Measurements from ENCODE around the gene NFIA.
"Not testable (repeated sequence)": the region's sequence is repeated elsewhere in the genome, so short reads cannot be mapped to it uniquely, and the experiment has no call there.

Gene NFIA

GRCh38 chr1:61452176-61453035 is 370.0 kb downstream of the NFIA start:
- H3K4me1 Mint-ChIP-seq, result peaks cover 12% of the 10 kb centered on the region
- no peak for ATAC-seq
- H3K9me3 Mint-ChIP-seq, result no peaks in the 10 kb centered on the region
- H3K27me3 Mint-ChIP-seq, result peaks cover 11% of the 10 kb centered on the region
- no peak overlapping the region for H3K4me3 Mint-ChIP-seq
- H3K27ac Mint-ChIP-seq, result no peak overlapping the region
- H3K36me3 Mint-ChIP-seq, result no peaks in the 10 kb centered on the region

DNA sequence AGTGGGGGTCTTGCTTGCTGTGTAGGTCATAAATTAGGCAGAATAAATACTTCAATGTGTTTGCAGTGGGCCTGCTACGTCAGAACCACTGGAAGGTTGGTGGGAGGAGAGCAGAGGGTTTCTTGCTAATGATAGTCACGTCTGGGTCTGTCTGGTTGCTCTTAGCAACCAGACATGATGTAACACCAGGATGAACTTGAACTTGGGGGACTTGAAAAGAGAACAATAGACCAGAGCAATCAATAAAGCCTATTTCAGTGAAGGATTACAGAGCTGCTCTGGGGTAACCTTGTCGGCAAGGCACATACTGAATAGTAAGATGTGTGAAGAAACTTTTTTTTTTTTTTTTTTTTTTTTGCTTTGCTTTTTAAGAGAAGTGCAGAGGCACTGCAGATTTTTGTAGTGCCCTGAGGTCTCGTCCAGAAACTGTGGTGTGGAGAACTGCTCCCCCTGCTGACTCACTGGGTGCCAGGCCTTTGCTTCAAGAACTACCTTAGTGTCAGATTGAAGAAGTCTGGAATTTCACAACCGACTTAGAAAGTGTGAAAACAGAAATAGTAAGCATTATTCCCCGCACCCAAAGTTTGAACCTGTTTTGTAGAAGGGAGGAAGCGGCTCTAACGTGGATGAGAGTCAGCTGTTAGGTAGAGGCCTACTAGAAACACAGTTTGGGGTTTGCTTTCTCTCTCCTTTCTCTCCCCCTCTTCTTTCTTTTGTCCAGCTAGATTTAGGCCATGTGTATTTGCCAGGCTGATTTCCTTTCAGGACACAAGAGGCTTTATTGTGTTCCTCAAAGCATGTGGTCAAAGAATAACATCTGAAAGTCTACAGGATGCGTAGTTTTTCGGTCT is 371.0 kb downstream of the NFIA start:
- H3K4me1 Mint-ChIP-seq, result peaks cover 12% of the 10 kb centered on the region
- H3K27me3 Mint-ChIP-seq, result peaks cover 9% of the 10 kb centered on the region
- H3K9me3 Mint-ChIP-seq, result no peaks in the 10 kb centered on the region
- H3K27ac Mint-ChIP-seq, result no peak overlapping the region
- H3K4me3 Mint-ChIP-seq, result no peak overlapping the region
- ATAC-seq, result peak; percentile 87
- no peaks in the 10 kb centered on the region for H3K36me3 Mint-ChIP-seq

DNA sequence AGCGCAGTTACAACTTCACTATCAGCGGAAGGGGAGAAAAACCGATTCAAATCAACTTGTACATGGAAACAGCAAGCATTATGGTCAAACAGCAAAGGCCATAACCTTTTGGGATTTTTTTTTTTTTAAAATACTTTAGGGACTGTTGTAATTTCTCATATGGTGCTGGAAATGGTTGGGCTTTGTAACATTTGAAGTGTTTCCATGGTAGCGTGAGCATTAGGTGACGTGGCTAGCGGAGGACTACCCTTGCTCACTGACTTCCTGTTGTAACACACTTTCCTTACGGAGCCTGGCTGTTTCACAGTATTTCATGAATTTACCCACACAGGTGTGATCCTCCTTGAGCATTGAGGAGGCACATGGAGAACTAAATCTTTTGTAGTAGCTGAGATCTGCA is 373.0 kb downstream of the NFIA start:
- peaks cover 12% of the 10 kb centered on the region for H3K4me1 Mint-ChIP-seq
- H3K9me3 Mint-ChIP-seq, result no peaks in the 10 kb centered on the region
- no peak overlapping the region for H3K4me3 Mint-ChIP-seq
- H3K36me3 Mint-ChIP-seq, result no peaks in the 10 kb centered on the region
- H3K27me3 Mint-ChIP-seq, result no peaks in the 10 kb centered on the region
- H3K27ac Mint-ChIP-seq, result no peak overlapping the region
- ATAC-seq, result no peak

- no peak overlapping the region for H3K27ac Mint-ChIP-seq
- ATAC-seq, result no peak
Observed at GRCh38 chr1:61457526-61458040, 375.2 kb downstream of the NFIA start.

DNA sequence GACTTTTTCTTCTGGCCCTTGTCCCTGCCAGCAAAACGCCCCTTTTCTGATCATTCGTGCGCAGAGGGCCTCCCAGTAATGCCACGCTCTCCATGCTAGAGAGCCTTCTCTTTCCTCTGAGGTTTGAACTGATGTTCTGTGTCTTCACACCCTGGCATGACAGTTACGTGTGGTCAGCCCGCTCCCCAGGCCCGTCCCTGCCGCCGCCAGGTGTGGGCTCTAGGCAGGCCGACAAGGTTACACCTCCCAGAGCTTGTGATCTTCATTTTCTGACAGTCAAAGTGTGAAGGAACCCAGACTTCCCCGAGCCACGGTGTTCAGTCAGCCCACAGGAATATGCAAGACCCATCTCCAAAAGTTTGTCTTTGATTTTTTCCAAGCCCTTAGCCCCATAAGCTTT is 377.0 kb downstream of the NFIA start:
- H3K36me3 Mint-ChIP-seq, result no peaks in the 10 kb centered on the region
- no peak overlapping the region for H3K27ac Mint-ChIP-seq
- H3K27me3 Mint-ChIP-seq, result no peaks in the 10 kb centered on the region
- H3K4me1 Mint-ChIP-seq, result peaks cover 5% of the 10 kb centered on the region
- no peak for ATAC-seq
- no peaks in the 10 kb centered on the region for H3K9me3 Mint-ChIP-seq
- H3K4me3 Mint-ChIP-seq, result no peak overlapping the region

More at GRCh38 chr1:61457526-61458040, 375.2 kb downstream of the NFIA start:
- peaks cover 12% of the 10 kb centered on the region for H3K4me1 Mint-ChIP-seq
- no peaks in the 10 kb centered on the region for H3K27me3 Mint-ChIP-seq
- no peaks in the 10 kb centered on the region for H3K9me3 Mint-ChIP-seq
- no peaks in the 10 kb centered on the region for H3K36me3 Mint-ChIP-seq
- no peak overlapping the region for H3K4me3 Mint-ChIP-seq

GRCh38 chr1:61460191-61460590 is 377.8 kb downstream of the NFIA start:
- H3K9me3 Mint-ChIP-seq, result no peaks in the 10 kb centered on the region

DNA sequence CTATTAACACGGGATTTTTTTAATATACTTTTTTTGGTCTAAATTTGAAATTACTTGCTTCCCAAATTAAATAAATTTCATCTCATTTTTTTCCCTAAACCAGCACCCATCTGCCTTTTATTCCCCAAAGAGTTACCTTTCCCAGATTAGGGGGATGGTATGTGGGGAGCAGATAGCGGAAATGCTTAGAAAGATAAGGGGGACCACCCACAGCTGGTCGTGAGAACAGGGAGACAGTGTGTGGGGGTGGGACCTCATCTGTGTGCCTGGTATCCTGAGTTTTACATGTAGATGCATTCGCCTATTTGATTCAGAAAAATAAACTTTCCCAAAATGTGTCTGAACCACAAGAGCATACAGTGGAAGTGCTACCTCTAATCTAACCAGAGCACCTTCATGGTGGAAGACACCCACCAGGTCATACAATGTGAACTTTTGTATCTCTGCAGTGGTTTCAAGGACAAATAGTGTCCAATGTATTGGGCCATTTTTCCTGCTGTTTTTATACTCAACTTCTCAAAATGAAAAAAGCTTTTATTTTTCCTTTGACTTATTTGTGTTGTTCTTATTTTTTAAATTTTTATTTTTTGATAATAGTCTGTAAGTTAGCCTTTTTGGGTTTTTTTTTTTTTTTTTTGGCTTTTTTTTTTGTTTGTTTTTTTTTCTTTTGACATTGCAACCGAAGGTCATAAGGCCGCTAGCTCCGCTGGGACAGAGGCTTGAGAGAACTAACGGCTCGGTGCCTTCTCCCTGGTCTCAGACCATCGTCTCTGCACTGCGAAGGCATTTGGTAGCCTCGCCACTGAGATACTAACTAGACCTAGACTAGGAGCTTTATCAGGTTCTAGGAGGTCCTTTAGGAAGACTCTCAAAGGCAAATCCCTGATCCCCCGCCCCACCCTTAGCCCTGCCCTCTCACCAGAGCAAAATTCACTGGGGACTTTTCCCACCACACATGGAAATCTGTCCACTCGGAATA is 379.3 kb downstream of the NFIA start:
- H3K36me3 Mint-ChIP-seq, result no peaks in the 10 kb centered on the region
- no peaks in the 10 kb centered on the region for H3K9me3 Mint-ChIP-seq
- ATAC-seq, result no peak
- H3K27ac Mint-ChIP-seq, result no peak overlapping the region
- H3K4me3 Mint-ChIP-seq, result no peak overlapping the region
- H3K4me1 Mint-ChIP-seq, result peaks cover 5% of the 10 kb centered on the region
- no peaks in the 10 kb centered on the region for H3K27me3 Mint-ChIP-seq

More at GRCh38 chr1:61460191-61460590, 377.8 kb downstream of the NFIA start:
- Mint-ChIP-seq H3K27ac (no peak overlapping the region), H3K4me3 (no peak overlapping the region), H3K36me3 (no peaks in the 10 kb centered on the region), H3K27me3 (no peaks in the 10 kb centered on the region), H3K4me1 (peaks cover 5% of the 10 kb centered on the region)
- no peak for ATAC-seq

DNA sequence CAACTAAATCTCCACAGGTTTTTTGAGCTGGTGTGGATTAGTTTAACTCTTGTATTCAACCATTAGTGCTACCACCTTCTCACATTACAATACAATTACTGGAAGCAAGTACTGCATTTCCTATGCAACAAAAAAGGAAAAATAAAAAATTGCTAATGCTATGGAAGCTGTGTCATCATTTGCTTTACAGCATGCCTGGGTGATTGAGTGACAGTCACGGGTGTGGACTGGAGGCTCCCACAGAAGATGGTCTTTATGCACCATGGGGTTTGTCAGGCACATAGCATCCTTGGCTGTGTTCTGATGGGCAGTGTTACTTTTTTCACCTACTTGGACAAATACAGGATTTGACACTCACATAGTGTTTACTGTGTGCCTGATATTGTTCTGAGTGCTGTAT is 380.3 kb downstream of the NFIA start:
- no peak for ATAC-seq
- Mint-ChIP-seq H3K9me3 (no peaks in the 10 kb centered on the region), H3K27me3 (no peaks in the 10 kb centered on the region), H3K4me3 (no peak overlapping the region), H3K27ac (no peak overlapping the region), H3K4me1 (peaks cover 5% of the 10 kb centered on the region), H3K36me3 (no peaks in the 10 kb centered on the region)

DNA sequence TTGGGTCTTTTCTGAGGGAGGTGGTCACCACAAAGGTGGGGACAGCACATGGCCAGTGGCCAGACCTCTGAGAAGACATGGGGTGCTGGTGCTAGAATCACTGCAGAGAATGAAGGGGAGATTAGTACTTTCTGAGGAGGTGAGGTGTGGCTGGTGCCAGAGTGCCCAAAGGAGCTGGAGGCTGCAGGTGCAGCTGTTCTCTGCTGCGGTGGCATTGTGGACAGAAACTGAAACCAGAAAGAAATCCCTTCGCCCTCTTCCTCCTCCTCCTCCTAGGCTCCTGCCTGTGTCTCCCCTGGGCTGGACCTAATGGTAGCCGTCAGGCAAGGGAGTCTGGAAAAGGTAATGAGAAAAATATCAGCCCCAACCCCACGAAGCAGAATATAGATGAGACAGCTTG is 380.9 kb downstream of the NFIA start:
- no peaks in the 10 kb centered on the region for H3K27me3 Mint-ChIP-seq
- no peak overlapping the region for H3K4me3 Mint-ChIP-seq
- no peaks in the 10 kb centered on the region for H3K9me3 Mint-ChIP-seq
- H3K27ac Mint-ChIP-seq, result no peak overlapping the region
- no peaks in the 10 kb centered on the region for H3K36me3 Mint-ChIP-seq
- peaks cover 5% of the 10 kb centered on the region for H3K4me1 Mint-ChIP-seq
- ATAC-seq, result no peak

GRCh38 chr1:61467836-61468235 is 385.5 kb downstream of the NFIA start:
- H3K36me3 Mint-ChIP-seq, H3K4me3 Mint-ChIP-seq, H3K4me1 Mint-ChIP-seq, H3K27me3 Mint-ChIP-seq, ATAC-seq, H3K9me3 Mint-ChIP-seq, H3K27ac Mint-ChIP-seq: not testable (repeated sequence)

- Mint-ChIP-seq H3K27ac (no peak overlapping the region), H3K27me3 (peaks cover 9% of the 10 kb centered on the region), H3K4me3 (no peak overlapping the region), H3K9me3 (no peaks in the 10 kb centered on the region), H3K36me3 (no peaks in the 10 kb centered on the region), H3K4me1 (no peaks in the 10 kb centered on the region)
- ATAC-seq, result no peak
Observed at GRCh38 chr1:61469365-61469764, 387.0 kb downstream of the NFIA start.

DNA sequence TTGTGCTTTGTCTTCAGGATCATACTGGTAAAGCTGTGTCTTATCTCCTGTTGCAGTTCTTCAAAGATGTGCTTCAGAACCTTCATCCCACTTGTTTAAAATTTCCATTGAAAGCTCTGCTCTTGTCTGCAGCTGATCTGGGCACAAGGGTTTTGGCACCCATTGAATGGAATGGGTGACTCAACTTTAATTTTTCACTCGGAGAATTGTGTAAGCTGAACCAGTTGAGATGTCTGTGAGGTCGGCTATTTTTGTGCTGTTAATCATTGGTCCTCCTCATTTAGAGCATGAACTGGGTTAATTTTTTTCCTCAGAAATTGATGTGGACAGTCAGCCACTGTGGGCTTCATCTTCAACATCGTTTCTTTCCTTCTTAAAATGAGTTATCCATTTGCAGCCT is 390.5 kb downstream of the NFIA start:
- Mint-ChIP-seq H3K4me1 (no peaks in the 10 kb centered on the region), H3K27ac (no peak overlapping the region), H3K9me3 (no peaks in the 10 kb centered on the region), H3K4me3 (no peak overlapping the region), H3K27me3 (peaks cover 34% of the 10 kb centered on the region), H3K36me3 (no peaks in the 10 kb centered on the region)
- ATAC-seq, result no peak

GRCh38 chr1:61474269-61474817 is 392.0 kb downstream of the NFIA start:
- H3K36me3 Mint-ChIP-seq, result no peaks in the 10 kb centered on the region
- no peak overlapping the region for H3K4me3 Mint-ChIP-seq
- no peak for ATAC-seq
- H3K9me3 Mint-ChIP-seq, result no peaks in the 10 kb centered on the region
- H3K27me3 Mint-ChIP-seq, result peaks cover 43% of the 10 kb centered on the region
- H3K27ac Mint-ChIP-seq, result no peak overlapping the region
- no peaks in the 10 kb centered on the region for H3K4me1 Mint-ChIP-seq

DNA sequence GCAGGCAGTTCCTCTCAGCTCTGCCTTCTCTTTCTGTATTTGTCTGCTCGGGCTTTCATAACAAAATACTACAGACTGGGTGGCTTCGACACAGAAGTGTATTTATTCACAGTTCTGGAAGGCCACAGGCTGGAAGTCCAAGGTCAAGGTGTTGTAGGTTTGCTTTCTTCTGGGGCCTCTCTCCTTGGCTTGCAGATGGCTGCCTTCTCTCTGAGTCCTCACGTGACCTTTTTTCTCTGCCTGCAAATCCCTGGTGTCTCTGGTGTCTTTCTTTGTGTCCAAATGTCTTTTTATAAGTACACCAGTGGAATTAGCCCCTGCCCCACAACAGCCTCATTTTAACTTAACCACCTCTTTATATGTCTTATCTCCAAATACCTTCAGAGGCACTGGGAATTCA is 392.6 kb downstream of the NFIA start:
- Mint-ChIP-seq H3K27me3 (peaks cover 43% of the 10 kb centered on the region), H3K4me1 (no peaks in the 10 kb centered on the region), H3K27ac (no peak overlapping the region), H3K9me3 (no peaks in the 10 kb centered on the region), H3K4me3 (no peak overlapping the region), H3K36me3 (no peaks in the 10 kb centered on the region)
- no peak for ATAC-seq
